GM12874 (cell line): ENCODE measurements around the gene SERGEF.

Source experiments
- TF ChIP-seq, protein P1 (sequence below): IDR thresholded peaks from 2 replicates; pipeline ENCODE4 v1.5.1; 2011; ENCODE audit warnings: low read depth, mild to moderate bottlenecking, control low read depth, low read length, moderate library complexity; ENCODE audit not compliant: insufficient read depth

The SERGEF gene

DNA sequence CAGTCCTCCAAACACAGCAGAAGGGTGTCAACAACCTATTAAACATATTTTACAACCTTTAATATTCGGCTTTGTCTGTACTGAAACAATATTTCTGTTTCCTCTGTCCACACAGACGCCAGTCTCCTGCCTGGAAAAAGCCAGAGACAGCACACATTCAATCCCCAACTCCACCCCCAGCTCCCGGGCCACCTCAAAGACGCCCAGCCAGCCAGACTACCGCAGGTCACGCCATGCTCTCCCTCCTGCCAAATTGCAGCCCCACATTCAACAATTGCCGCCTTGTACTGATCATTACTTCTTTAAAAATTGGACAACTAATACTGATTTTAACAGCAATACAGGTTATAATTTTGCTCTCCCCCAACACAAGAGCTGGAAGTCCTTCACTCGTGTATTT lies 1.2 kb downstream of the SERGEF start:
- TF ChIP-seq, protein P1, sequence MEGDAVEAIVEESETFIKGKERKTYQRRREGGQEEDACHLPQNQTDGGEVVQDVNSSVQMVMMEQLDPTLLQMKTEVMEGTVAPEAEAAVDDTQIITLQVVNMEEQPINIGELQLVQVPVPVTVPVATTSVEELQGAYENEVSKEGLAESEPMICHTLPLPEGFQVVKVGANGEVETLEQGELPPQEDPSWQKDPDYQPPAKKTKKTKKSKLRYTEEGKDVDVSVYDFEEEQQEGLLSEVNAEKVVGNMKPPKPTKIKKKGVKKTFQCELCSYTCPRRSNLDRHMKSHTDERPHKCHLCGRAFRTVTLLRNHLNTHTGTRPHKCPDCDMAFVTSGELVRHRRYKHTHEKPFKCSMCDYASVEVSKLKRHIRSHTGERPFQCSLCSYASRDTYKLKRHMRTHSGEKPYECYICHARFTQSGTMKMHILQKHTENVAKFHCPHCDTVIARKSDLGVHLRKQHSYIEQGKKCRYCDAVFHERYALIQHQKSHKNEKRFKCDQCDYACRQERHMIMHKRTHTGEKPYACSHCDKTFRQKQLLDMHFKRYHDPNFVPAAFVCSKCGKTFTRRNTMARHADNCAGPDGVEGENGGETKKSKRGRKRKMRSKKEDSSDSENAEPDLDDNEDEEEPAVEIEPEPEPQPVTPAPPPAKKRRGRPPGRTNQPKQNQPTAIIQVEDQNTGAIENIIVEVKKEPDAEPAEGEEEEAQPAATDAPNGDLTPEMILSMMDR, result no peak

DNA sequence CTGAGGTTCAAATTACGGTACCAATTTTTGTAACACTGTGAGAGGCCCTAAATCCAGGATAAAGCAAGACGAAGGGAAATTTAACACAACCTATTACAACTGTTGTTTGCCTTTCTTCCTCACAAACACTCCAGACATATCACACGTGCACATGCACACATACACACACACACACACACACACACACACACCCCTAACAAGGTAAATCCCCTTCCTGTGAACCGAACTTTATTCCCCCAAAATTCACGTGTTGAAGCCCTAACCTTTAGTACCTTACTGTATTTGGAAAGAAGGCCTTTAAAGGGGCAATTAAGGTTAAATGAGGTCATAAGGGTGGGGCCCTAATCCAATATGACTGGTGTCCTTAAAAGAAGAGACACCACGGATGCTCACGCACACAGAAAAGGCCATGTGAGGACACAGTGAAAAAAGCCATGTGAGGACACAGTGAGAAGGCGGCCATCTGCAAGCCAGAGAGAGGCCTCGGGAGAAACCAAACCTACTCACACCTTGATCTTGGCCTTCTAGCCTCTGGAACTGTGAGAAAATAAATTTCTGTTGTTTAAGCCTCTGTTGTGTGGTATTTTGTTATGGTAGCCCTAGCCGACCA lies 1.8 kb downstream of the SERGEF start:
- TF ChIP-seq, protein P1, result no peak

DNA sequence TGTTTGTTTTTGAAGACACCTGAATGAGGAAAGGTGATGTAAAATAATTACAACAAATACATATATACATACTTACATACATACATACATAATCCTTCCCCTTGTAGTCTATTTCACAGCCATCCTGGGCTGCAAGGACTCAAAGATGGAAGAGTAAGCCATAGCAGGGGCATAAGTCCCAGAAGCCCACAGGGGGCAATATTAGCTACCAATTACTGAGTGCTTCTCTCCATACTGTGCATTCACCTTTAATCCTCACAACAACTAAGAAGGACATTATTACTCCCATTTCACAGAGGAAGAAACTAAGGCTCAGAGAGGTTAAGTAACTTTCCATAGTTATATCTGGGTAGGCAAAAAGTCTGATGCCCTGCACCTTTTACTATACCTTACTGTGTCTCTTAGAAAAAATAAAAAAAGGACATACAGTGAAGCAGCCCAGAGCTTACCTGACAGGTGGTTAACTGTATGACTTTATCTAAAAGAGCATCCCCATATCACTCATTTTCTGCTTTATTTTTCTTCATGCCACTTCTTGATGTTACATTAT lies 2.7 kb downstream of the SERGEF start:
- TF ChIP-seq, protein P1, result 0 out of 2 replicates have a peak, but pooled peaks have one; percentile 5

DNA sequence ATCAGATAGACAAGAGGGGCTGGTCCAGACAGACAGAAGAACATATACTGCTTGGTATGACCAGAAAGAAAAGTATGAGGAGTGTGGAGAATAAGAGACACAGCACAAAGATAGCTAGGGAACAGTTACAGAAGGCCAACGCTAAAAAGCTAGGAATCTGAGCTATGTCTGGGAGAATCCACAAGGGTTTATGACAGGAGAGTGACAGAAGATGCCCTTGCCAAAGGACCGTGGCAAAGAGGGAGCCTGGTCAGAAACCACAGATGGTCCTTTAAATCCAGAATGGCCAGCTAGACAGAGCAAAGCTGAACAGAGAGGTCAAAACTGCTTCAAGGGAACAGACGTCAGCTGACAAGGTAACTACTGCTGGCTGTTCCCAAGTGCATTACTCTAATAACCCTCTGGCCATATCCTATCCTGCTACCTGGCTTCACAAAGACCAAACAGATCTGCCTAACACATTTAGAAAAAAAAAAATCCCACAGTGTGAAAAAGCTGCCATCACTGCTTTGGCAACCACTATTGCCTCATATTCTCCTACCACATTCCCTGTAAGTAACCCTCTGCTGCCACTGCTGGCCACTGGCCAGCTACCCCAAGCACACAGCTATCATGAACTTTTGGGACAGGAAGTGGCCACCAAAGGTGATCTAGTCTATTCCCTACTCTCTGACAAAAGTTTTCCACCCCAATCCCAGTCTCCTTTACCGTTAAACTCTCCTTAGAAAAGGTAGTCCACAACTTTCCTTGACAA lies 7.3 kb downstream of the SERGEF start:
- TF ChIP-seq, protein P1, result no peak

DNA sequence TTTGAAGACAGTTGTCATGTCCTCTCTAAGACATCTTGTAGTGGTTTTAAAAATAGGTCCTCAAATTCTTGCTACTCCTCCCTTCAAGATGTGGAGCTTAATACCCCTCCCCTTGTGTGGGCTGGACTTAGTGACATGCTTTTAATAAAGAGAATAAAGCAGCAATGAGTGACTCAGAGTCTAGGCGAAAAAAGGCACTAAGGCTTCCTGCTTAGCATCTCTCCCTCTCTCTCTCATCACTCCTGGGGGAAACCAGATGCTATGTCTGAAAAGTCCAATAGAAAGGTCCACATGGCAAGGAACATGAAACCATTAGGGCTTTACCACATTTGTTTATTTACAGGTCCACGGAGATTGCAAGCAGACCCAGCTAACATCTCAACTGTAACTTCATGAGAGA lies 11.7 kb downstream of the SERGEF start:
- TF ChIP-seq, protein P1, result no peak

DNA sequence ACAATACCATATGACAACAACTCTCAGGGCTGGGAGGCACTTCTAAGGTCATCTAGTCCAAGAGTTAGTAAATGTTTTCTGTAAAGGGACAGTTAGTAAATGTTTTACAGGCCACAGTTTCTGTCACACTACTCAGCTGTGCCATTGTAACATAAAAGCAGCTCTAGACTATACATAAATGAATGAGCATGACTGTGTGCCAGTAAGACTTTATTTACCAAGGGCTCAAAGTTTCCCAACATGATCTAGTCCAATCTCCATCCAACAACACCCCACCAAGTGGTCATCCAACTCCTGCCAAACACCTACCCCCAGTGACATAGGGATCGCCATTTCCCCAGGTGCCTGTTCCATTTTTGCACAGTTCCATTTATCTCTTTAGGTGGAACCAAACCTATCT lies 12.1 kb downstream of the SERGEF start:
- TF ChIP-seq, protein P1, result no peak

DNA sequence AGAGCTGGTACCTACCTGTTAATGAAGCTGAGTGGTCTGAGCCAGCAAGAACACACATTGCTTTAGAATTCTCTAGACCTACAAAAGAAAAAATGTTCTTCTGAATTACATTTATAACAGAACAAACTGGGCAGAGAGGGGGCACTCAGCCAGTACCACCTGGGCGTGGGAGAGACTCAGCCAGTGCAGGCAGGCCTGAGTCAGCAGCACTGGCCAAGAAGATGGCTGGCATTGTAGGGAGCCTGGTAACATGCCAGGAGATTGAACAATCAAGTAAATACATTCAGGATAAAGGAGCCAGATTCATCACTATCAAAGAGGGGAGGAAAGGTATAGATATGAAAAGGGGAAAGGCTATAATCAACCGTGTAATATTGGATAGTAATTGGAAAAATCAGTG lies 19.9 kb downstream of the SERGEF start:
- TF ChIP-seq, protein P1, result no peak
